Stimulated activated CD8-positive, alpha-beta memory T cell treated with anti-CD3 and anti-CD28 coated beads, Interleukin-4, amount 100 ng/mL, for 1 hour (primary cell): ENCODE results near the gene PCP4.

ENCODE experiments used
- DNase-seq, 2 donors: peaks; one replicate each; pipeline ENCODE4 v3.0.0-alpha.2; 2020; ENCODE audit warnings: low read depth in 2 of 2, low spot score in 1 of 2

The PCP4 gene

DNA sequence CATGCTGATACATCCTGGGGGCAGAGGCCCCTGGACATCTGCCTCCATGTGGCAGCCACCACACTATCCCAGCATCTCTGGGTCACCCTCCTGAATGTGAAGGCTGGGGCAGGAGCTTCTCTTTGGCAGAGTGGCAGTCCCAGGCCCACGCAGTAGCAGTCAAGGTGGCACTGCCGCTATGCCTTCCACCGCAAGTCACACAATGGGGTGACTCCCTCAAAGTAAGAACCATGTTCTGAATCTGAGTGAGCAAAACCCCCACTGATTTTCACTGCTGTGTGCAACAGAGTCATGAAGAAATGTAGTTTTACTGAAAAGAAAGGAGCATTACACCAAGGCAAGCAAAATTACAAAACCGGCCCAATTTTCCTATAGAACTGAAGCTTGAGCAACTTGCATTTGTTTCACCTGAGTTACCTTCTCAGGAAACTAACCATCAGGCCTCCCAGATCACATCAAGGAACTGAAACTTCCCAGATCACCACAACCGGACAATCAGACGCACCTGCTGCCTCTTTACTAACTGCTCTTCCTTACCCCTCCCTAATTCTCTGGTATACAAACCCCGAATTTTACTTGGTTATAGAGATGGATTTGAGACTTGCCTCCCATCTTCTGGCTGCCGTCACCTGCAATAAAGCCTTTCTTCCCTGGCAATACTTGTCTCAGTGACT is 102.6 kb downstream of the PCP4 start:
- no peak for DNase-seq

DNA sequence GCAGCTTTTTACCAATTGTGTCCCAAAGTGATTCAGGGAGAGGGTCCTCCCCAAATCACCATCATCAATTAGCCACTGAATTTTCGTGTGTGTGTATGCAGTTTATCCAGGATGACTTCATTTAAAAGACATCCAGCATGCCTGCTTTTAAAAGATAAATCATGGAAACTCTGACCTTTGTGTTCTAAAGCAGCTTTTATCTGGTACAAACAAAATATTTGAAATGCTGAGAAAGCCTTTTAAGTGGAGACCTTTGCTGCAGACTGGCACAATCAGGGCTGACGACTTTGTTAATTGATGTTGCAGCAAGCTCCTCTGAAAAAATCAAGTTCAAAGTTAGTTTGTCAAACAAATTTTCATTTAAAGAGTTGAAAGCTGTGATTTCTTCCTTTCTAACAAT is 104.7 kb downstream of the PCP4 start:
- DNase-seq = no peak

DNA sequence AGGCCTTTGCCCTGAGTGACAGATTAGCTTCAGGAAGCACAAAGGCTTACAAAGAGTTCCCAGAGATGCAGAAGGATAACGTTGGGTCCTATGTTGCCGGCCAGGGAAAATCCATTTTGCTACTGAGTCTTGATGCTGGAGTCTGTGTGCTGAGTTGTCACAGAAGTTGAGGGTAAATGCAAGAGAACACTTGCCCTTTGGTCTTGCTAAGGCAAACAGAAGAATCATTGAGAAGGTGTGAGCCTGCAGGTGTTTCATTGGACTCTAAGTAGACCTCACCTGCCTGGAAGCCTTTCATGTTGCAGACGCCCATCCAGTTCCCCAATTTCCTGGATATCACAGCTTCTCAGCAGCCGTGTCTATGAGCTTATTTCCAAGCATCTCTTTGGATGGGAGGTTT is 105.2 kb downstream of the PCP4 start:
- no peak for DNase-seq

DNA sequence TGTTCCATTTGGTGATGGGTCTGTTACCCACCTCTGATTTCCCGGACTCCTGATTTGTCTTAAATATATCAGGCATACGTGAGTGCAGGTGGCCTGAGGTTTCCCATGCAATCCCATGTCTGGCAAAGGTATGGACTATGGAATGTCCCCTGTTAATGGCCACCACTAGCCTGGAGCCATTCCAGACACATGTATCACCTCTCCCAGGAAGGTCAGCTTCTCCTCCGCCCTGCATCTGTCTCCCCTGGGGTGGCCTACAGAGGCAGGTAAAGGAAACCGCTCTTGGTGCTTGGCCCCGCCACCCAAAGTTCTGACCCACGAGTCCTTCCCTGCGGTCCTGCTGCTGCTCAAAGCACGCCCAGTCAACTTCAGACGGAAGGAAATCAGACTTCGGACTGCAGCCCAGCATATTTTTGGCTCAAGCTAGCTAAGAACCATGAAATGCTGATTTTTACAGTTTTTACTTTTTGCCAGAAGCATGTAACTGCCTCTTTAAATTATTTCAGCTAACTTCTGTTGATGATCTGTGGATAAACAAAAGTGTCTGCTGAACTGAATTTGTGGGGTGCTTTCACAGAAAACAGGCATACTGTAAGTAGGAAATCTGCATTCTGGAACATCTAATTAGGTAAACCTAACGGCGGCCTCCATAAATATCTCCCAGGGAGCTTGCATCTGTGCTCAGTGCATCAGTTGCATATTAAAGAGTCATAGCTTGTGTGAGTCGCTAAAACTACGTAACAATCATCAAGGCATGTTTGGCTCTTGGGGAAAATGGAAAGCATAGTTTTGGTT is 105.9 kb downstream of the PCP4 start:
- no peak for DNase-seq

DNA sequence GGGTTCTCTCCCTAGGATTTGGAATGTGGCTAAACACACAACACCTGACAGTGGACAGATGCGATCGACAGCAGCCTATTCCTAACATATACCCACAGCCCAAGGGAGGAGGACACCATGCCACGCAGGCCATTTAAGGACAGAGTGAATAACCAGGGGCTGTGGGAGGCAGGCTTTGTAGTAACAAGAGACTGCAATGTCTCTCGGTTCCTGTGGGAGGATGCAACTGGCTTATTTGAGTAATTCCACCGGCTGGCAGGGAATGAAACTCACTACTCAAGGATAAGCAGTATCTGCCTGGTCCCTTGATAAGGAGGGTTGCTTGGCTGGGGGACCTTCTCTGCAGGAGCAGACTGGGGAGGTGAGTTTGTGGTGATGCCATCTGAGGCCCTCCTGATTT is 109.6 kb downstream of the PCP4 start:
- no peak for DNase-seq
